B cell (primary cell): Measurements from ENCODE around the gene NIN.

ENCODE experiments used
- CTCF ChIP-seq: fragments of 200-600 bp; IDR thresholded peaks from one replicate; pipeline ENCODE4 v1.8.0; 2022; ENCODE audit warnings: antibody characterized with exemption, mild to moderate bottlenecking
- EZH2 ChIP-seq: IDR thresholded peaks from 2 replicates; pipeline ENCODE4 v1.6.1; 2012; ENCODE audit warnings: borderline replicate concordance, low read depth, mild to moderate bottlenecking, moderate library complexity, low read length; ENCODE audit not compliant: insufficient read depth, poor library complexity, severe bottlenecking

DNA sequence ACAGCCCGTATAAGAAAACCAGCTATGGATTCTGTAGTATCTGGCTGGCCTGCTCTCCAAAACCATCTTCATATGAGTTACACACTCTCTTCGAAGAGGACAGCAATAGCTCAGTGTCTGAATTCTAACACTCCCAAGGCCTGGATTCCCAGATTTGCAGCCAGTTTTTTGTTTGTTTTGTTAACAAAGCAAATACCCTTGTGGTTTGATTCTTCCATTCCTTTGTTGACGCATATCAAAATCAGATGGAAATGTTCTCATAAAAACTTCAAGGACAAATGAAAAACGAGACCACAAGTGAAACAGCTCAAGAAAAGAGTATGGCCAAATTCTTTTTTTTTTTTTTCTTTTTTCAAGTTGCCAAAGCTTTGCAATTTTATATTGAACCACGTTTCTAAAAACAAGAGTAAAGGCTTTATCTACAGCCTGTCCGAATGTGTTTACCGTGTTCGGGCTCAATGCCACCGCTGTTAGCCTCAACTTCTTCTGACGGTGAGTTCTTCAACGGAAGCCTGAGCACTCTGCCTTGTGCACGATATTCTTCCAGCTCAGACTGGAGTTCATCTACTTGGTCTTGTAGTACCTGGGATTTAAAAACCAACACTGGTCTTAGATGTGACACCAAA is 67.5 kb downstream of the NIN start:
- TF ChIP-seq CTCF = no peak
- no peak for TF ChIP-seq EZH2
